ENCODE data around the gene LIMS2. TPM values are rescaled to one million over a fixed set of nuclear protein-coding genes. Genes with fewer than 3 reads are reported as not detected.

The LIMS2 gene
- polyA plus RNA-seq, 1 donor: 41.3 TPM

DNA sequence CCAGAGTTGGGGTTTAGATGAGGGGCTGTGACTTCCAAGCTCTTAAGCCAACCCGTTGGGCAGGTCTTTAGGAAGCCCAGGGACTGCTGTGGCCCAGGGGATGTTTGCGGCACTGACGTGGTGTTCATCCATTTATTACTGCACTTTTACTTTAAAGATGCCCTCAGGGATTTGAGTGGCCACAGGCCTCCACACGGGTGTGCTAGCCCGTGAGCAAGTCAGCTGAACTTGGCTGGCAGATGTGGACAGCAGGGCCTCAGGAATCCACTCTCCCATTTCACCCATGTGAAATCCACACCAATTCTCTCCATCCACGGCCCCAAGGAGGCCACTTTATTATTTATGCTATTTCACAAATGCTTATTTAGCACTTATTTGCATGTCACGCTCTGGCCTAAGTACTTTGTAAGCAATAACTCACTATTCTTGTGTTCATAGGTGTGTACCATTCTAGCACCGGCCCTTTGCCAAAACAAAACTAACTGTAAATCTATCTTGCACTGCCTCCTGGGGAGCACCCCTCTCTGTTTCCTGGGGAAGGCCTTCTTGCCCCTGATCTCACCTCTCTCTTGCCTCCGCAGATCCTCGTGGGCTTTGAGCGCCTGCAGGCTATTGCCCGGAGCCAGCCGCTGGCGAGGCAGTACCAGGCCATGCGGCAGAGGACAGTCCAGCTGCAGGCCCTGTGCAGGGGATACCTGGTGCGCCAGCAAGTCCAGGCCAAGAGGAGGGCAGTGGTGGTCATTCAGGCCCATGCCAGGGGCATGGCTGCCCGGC is 68.5 kb downstream of the LIMS2 start:
- no peak for DNase-seq (ENCODE audit: low read depth)

DNA sequence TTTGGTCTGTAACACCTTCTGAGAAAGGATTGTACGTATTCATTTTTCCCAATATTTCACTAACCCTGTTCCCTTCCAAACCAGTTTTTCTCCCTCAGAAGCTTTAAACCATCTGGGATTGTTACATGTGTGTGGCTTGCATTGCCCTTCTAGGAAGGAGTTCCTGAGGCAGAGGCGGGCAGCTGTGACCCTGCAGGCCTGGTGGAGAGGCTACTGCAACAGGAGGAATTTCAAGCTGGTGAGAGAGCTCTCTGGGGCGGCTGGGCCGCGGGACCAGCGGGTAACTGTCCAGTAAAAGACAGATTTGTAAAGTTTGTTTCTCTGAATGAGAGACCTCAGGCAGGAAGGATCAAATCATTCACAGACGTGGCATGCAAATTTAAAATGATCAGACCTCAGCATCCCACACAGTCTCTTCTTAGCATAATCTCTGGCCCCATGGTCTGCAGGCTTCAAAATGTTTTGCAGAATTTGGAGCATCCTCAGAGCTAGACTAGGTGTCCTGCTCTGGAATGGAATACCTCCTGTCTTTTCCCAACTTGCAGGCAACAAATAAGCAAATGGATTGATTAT is 69.6 kb downstream of the LIMS2 start:
- no peak for DNase-seq (ENCODE audit: low read depth)

DNA sequence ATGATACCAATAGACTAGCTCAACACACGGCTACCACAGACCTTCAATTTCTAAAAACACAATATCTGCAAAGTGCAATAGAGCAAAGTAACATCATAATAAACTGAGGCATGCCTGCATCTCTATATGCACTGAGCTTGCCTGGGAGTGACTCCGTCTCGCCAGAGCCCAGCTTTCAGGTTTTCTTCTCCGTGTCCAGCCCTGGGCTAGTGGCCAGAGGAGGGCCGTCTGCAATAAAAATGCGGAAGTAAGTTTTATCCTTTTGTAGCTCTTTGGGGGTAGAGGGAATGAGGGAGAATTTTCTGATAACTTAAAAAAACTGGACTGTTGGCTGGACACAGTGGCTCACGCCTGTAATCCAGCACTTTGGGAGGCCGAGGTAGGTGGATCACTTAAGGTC is 70.3 kb downstream of the LIMS2 start:
- no peak for DNase-seq (ENCODE audit: low read depth)

DNA sequence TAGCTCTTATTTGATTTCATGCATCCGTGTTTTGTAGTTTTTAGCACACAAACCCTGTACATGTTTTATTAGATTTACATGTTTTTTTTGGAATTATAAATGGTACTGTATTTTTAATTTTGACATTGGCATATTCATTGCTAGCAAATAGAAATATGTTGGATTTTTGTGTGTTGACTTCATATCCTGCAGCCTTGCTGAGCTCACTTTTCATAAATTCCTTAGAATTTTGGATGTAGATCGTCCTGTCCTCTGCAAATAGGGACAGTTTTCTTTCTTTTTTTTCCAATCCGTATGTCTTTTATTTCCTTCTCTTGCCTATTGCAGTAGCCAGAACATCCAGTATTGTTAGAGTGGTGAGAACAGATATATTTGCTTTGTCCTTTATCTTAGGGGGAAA is 76.1 kb downstream of the LIMS2 start:
- no peak for DNase-seq (ENCODE audit: low read depth)

DNA sequence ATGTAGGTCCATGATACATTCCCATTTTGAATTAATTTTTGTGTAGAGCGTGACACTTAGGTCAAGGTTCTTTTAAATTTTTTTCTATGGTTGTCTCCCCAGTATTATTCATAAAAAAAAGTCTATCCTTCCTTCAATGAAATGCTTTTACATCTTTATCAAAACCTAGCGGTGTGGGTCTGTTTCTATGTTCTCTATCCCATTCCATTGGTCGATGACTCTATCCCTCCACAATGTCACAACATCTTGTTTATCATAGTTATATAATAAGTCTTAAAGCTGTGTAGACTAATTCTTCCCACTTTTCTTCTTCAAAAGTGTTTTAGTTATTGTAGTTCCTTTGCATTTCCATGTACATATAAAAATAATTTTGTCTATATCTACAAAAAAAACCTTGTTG is 76.6 kb downstream of the LIMS2 start:
- no peak for DNase-seq (ENCODE audit: low read depth)

DNA sequence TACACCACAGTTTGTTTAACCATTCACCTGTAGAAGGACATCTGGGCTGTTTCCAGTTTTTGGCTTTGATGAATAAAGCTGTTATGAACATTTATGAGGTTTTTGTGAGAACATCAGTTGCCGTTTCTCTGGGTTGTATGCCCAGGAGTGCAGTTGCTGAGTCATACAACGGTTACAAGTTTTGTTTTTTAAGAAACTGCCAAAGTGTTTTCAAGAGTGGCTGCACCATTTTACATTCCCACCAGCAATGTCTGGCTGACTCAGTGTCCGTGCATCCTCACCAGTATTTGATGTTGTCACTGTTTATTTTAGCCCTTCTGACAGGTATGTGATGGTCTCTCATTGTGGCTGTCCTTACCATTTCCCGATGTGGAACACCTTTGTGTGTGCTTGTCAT is 77.3 kb downstream of the LIMS2 start:
- no peak for DNase-seq (ENCODE audit: low read depth)

DNA sequence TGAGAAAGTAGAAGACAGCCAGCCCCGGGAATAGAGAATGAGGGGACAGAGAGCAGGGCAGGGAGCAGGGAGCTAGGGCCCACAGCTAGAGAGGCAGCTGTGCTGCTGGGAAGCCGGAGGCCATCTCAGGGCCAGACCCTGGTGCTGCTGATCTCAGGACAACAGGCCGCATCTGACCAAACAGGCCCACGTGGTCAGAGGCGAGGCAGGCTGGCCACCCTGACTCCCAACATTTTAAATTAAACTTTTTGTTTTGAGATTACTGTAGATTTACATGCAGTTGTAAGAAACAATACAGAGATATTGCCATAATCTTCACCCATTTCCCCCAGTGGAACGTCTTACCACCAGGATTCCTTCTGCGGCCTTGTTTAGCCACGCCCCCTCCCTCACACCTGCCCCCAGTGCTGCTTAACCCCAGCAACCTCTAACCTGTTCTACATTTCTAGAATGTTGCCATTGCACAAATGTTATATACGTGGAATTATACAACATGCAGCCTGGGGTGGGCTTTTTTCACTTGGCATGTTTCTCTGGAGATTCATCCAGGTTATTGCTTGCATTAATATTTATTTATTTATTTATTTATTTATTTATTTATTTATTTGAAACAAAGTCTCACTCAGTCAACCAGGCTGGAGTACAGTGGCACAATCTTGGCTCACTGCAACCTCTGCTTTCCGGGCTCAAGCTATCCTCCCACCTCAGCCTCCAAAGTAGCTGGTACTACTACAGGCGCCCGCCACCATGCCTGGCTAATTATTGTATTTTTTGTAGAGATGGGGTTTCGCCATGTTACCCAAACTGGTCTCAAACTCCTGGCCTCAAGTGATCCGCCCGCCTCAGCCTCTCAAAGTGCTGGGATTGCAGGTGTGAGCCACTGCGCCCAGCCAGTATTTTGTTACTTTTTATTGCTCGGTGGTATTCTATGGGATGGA is 78.0 kb downstream of the LIMS2 start:
- DNase-seq (ENCODE audit: low read depth): no peak

DNA sequence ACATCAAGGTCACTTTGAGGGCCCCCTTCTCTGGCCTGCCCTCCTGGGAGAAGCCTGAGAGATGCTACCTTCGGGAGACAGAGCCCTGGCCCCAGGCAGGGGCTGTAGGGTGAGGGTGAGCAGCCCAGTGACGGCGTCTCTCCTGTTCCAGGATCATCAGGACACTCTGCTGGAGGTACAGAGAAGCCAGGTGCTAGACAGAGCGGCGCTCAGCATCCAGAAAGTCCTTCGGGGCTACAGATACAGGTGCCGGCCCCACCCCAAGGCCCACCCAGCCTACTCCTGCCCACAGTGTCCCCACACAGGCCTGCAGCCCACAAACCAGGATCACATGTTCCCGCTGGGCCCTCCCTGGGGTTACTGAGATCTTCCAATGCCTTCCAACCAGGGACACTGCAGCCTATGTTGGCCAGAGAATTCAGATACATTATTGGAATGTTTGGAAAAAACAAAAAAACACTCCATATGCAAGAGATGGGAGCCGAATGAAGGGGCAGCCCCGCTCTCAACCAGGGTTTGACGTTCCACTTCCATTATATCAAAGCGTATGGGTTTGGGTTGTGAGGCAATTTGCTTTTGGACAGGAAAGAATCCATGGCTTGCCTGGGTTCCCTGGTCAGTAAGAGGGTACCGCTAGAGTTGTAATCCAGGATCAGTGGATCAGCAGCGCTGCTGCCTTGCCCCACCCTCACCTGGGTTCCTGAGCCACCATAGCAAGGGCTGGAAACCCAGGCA is 78.9 kb downstream of the LIMS2 start:
- DNase-seq (ENCODE audit: low read depth): no peak

DNA sequence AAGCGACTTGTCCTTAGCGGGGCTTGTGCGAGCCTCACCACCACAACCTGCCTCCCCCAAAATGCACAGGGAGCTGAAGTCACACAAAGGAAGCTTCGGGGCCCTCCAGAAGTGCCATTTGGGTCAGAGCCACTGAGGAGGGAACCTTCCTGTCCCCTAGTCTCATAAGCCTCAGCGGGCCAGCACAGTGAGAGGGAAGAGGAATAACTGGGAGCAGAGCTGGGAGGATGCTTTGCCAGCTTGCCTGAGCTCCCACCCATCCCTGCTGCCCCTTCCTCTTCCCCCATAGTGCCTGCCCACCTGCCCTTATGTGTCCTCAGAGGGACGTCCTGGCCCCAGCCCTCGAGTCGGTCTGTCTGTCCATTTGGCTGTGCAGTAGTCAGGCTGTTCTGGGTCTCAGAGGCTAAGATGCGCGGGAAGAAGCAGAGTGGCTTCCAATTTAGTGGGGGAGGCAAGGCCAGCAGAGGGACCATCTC is 81.2 kb downstream of the LIMS2 start:
- no peak for DNase-seq (ENCODE audit: low read depth)

DNA sequence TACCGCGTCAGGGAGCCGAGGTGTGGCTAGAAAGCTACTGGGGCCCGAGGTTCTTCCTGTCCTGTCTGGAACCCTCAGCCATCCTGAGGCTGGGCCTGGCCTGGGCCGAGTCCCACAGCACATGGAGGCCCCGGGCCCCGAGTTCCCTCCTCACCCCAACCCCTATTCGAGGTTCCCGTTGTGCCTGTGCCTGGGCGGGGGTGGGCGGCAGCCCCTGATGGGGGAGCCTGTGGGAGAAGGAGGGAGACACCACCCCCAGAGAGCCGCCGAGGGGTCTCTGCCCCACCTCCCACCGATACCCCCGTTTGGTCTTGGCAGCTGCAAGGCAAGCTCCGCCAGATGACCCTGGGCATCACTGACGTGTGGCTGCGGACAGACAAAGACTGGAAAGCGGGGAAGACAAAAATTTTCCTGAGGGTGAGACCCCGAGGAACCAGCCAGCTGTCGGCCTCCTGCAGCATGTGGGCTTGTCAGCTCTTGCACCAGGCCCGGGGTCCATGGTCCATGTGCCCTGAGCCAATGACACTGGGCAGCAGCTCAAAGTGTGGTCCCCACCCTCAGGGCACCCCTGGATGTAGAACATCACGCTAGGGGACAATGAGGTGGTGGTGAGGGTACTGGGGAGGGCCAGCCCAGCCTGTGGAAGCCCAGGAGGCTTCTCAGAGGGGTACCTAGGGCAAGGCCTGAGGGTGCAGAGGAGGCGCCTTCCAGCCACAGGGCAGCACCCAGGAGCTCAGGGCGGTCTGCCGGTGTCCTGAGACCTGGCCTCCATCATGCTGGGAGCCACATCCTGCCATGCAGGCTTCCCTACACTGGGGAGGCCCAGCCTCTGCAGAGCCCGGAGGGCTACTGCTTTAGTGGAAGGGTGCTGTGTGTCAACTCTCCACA is 81.9 kb downstream of the LIMS2 start:
- no peak for DNase-seq (ENCODE audit: low read depth)

DNA sequence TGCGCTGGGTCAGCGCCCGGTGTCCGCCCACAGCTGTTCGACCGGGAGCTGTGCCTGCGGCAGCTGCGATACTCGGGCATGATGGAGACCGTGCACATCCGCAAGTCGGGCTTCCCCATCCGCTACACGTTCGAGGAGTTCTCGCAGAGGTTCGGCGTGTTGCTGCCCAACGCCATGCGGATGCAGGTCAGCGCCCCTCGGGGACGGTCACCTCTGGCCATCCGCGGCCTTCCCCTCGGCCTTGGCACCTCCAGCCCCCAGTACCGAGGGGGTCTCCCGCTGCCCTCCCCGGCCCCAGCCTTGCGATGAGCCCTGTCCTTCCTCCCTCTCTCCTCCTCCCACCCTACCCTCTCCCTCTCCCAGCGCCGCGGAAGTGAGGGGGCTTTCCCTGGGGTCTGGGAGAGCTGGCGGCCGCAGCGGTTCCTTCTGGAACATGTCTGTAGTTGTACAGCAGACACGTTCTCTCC is 82.5 kb downstream of the LIMS2 start:
- DNase-seq (ENCODE audit: low read depth): no peak

DNA sequence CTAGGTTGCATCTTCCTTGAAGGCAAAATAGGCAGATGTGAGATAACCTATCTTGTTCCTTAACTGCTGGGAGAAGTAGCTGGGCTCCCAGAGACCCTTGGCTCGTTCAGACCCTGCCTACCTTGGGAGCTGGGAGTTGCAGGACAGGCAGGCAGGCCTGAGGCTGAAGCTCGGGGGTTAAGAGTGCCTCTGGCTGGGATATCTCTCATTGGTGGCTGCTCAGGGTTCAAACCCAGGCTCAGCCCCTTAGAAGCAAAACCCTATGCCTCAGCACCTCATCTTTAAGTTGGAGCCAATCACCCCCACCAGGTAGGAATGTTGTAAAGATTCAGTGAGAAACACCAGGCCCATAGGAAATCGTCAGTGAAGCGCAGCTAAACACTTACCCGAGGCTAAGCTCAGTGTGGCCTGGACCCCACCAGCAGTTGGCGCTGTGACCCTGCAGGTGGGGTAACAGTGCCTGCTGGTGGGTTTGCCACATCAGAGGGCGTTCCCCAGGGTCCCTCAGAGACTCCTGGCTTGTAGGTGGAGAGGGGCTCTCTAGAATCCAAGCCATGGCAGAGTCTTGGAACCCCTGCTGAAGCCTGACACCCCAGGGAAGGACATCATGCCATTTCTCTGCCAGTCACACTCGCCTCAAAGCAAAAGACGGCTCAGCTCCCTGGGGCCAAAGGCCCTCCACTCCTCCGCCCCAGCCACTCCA is 84.0 kb downstream of the LIMS2 start:
- DNase-seq (ENCODE audit: low read depth): no peak

DNA sequence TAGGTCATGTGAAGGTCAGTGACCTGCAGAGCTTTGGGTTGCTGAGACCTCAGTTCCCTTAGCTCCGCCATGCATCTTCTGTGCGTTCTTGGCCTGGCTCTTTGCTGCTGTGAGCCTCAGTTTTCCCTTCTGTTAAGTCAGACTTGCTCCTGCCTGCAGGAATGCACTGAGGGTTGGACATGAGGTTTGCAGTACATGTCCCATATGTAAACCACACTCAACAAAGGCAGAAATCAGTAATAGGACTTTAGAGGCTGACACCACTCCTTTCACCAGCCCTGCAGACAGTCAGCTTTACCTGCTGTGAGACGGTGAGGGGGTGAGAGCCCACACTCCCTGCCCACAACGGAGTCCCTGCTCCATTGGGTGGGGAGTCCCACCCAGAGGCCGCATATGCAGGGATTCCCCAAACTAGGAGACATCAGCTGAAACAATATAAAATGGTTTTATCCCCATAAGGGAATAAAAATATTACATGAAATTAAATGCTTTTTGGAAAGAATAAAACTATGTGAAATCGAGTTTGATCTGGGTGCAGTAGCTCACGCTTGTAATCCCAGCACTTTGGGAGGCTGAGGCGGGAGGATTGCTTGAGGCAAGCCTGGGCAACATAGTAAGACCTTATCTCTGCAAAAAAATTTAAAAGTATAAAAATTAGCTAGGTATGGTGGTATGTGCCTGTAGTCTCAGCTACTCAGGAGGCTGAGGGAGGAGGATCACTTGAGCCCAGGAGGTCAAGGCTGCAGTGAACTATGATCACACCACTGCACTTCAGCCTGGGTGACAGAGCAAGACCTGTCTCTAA is 84.7 kb downstream of the LIMS2 start:
- no peak for DNase-seq (ENCODE audit: low read depth)

DNA sequence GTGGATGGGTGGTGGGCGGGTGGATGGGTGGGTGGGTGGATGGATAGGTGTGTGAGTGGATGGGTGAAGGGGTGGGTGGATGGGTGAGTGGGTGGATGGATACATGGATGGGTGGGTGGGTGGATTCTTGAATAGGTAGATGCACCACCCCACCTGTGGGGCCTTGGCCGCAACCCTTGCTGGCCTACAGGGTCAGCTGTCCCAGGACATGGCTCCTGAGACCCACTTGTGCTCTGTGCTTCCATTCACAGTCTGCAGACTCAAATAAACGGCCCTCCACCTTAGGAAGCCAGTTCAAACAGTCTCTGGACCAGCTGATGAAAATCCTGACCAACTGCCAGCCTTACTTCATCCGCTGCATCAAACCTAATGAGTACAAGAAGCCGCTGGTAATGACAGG is 85.5 kb downstream of the LIMS2 start:
- no peak for DNase-seq (ENCODE audit: low read depth)

DNA sequence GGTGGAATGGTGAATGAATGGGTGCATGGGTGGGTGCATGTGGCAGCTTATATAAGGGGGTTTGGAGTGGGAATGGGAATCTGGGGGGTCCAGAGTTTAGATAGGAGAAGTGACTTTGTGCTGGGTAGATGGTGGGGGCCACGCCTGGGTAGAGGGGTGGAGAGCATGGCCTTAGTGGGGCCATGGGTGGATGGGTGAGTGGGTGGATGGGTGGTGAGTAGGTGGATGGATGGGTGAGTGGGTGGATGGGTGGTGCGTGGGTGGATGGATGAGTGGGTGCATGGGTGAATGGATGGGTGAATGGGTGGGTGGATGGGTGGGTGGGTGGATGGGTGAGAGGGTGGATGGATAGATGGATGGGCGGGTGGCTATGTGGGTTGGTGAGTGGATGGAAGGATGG is 86.0 kb downstream of the LIMS2 start:
- DNase-seq (ENCODE audit: low read depth): no peak
